Epithelial cell of proximal tubule (primary cell): Measurements from ENCODE around the gene RSPO3. TPM values are rescaled to one million over a fixed set of nuclear protein-coding genes. Genes with fewer than 3 reads are reported as not detected.
"Not testable (repeated sequence)": the region's sequence is repeated elsewhere in the genome, so short reads cannot be mapped to it uniquely, and the experiment has no call there.

Source experiments
- DNase-seq: peaks from one replicate; pipeline ENCODE4 v3.0.0-alpha.2; 2011; ENCODE audit warnings: low read depth
- H3K4me3 ChIP-seq: 2 replicates; pipeline ENCODE4 v1.5.1; 2011; ENCODE audit warnings: low read depth, mild to moderate bottlenecking, low read length
- total RNA-seq: library from RNA; depleted of rRNA; stranded (reverse); fragments of >200 nt; gene quantifications from 2 replicates; pipeline ENCODE4 v1.2.3, GENCODE V29; 2015
- TF ChIP-seq, protein P1 (sequence below): conservative IDR thresholded peaks from 2 replicates; pipeline ENCODE4 v1.5.1; 2012; ENCODE audit warnings: low read depth, mild to moderate bottlenecking, low read length

Gene RSPO3
- total RNA-seq, 1 donor from 2014 or later: 0.35 TPM

GRCh38 chr6:127216810-127217789 lies 98.6 kb downstream of the RSPO3 start:
- no peak overlapping the region for H3K4me3 ChIP-seq
- no peak for DNase-seq
- TF ChIP-seq, protein P1, sequence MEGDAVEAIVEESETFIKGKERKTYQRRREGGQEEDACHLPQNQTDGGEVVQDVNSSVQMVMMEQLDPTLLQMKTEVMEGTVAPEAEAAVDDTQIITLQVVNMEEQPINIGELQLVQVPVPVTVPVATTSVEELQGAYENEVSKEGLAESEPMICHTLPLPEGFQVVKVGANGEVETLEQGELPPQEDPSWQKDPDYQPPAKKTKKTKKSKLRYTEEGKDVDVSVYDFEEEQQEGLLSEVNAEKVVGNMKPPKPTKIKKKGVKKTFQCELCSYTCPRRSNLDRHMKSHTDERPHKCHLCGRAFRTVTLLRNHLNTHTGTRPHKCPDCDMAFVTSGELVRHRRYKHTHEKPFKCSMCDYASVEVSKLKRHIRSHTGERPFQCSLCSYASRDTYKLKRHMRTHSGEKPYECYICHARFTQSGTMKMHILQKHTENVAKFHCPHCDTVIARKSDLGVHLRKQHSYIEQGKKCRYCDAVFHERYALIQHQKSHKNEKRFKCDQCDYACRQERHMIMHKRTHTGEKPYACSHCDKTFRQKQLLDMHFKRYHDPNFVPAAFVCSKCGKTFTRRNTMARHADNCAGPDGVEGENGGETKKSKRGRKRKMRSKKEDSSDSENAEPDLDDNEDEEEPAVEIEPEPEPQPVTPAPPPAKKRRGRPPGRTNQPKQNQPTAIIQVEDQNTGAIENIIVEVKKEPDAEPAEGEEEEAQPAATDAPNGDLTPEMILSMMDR: no peak

GRCh38 chr6:127219869-127220268 lies 101.4 kb downstream of the RSPO3 start:
- DNase-seq: no peak
- TF ChIP-seq, protein P1: no peak
- no peak overlapping the region for H3K4me3 ChIP-seq

GRCh38 chr6:127221201-127221600 lies 102.7 kb downstream of the RSPO3 start:
- DNase-seq: no peak
- TF ChIP-seq, protein P1: no peak
- H3K4me3 ChIP-seq: no peak overlapping the region

DNA sequence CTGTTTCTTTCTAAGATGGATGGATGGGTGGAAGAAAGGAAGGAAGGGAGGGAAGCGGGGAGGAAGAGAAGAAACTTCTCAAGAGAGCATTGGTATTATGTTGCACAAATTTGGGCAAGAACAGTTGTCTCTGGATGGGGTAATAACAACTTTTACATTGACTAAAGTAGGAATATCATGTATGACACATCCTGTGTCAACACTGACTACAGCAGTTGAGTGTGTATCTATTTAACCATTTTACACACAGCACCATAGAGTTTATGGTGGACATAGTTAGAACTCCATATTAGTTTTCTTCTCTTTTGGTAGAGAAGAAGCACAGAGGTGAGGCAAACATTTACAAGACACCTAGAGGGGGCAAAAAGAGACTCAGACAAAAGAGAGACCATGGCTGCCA lies 103.9 kb downstream of the RSPO3 start:
- TF ChIP-seq, protein P1: no peak
- no peak overlapping the region for H3K4me3 ChIP-seq
- no peak for DNase-seq

DNA sequence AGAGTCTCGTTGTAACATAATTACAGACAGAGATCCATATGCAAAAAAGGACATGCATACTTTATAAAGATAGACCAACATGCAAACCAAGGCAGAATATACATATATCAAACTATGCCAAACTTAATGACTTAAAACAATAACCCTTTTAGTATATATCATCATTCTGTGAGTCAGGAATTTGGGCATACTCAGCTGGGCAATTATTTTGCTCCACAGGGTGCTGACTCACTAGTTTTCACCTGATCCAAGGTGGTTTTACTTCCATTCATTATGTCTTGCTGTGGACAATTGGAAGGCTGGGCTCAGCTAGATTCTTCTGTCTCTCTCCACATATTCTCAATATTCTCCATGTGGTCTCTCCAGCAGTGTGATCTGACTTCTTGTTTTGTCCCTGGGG lies 107.0 kb downstream of the RSPO3 start:
- TF ChIP-seq, protein P1: no peak
- no peak for DNase-seq
- no peak overlapping the region for H3K4me3 ChIP-seq

DNA sequence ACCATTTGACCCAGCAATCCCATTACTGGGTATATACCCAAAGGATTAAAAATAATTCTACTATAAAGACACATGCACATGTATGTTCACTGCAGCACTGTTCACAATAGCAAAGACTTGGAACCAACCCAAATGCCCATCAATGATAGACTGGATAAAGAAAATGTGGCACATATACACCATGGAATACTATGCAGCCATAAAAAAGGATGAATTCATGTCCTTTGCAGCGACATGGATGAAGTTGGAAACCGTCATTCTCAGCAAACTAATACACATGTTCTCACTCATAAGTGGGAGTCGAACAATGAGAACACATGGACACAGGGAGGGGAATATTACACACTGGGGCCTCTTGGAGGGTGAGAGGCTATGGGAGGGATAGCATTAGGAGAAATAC lies 115.3 kb downstream of the RSPO3 start:
- not testable (repeated sequence) for DNase-seq, H3K4me3 ChIP-seq

- no peak overlapping the region for H3K4me3 ChIP-seq
- DNase-seq: no peak
- TF ChIP-seq, protein P1: no peak
These were observed 125.0 kb downstream of the RSPO3 start for GRCh38 chr6:127243501-127243900.

Other genes with a start within 250 kb of the RSPO3 start
- 13.8 and 16.5 TPM in 2 replicates for gene RNF146, start 148.2 kb downstream of the RSPO3 start, total RNA-seq
- 47.9 and 96.9 TPM in 2 replicates for gene ECHDC1, start 224.9 kb downstream of the RSPO3 start, total RNA-seq